RWPE2 (cell line): ENCODE results near the gene PYCR2.
A peak's percentile ranks its signal among the peaks of the same experiment; 100 is the strongest.

Experiments
- ATAC-seq: fragments of 200-7000 bp; cut with Tn5 transposase; 3 replicates; pipeline ENCODE4 v1.9.1; 2021; ENCODE audit warnings: low read depth
- DNase-seq: peaks from one replicate; pipeline ENCODE4 v3.0.0-alpha.2; 2020; ENCODE audit warnings: low spot score
- H3K27ac ChIP-seq: fragments of 450-650 bp; 2 replicates; pipeline ENCODE4 v1.5.1; 2017; ENCODE audit warnings: mild to moderate bottlenecking; ENCODE audit not compliant: poor library complexity, severe bottlenecking
- H3K27me3 ChIP-seq: fragments of 250-450 bp; sonication (Bioruptor Pico); 2 replicates; pipeline ENCODE4 v1.5.1; 2021; ENCODE audit warnings: mild to moderate bottlenecking, moderate library complexity; ENCODE audit not compliant: insufficient read depth, poor library complexity, severe bottlenecking
- H3K36me3 ChIP-seq: fragments of 250-450 bp; sonication (Bioruptor Pico); 2 replicates; pipeline ENCODE4 v1.5.1; 2020; ENCODE audit warnings: low read depth, mild to moderate bottlenecking, moderate library complexity
- H3K4me1 ChIP-seq: fragments of 250-450 bp; sonication (Bioruptor Pico); 2 replicates; pipeline ENCODE4 v1.5.1; 2021; ENCODE audit warnings: mild to moderate bottlenecking, moderate library complexity; ENCODE audit not compliant: insufficient read depth, poor library complexity, severe bottlenecking
- H3K4me3 ChIP-seq: fragments of 250-450 bp; sonication (Bioruptor Pico); 2 replicates; pipeline ENCODE4 v1.5.1; 2021; ENCODE audit warnings: mild to moderate bottlenecking, moderate library complexity; ENCODE audit not compliant: severe bottlenecking
- H3K9me3 ChIP-seq: fragments of 250-450 bp; sonication (Bioruptor Pico); 2 replicates; pipeline ENCODE4 v1.5.1; 2021; ENCODE audit warnings: mild to moderate bottlenecking, moderate library complexity; ENCODE audit not compliant: severe bottlenecking
- CTCF ChIP-seq: fragments of 450-650 bp; IDR thresholded peaks from one replicate; pipeline ENCODE4 v1.5.1; 2017; ENCODE audit warnings: mild to moderate bottlenecking, moderate library complexity; ENCODE audit not compliant: poor library complexity, severe bottlenecking

Gene PYCR2

GRCh38 chr1:225919906-225920305 lies 4.1 kb downstream of the PYCR2 start:
- no peak overlapping the region for H3K4me3 ChIP-seq
- no peak for TF ChIP-seq CTCF
- no peaks in the 10 kb centered on the region for H3K27me3 ChIP-seq
- ATAC-seq = peak; percentile 11; the same call in 2 of the 3 replicates
- H3K9me3 ChIP-seq = no peaks in the 10 kb centered on the region
- peaks cover 21% of the 10 kb centered on the region for H3K4me1 ChIP-seq
- H3K36me3 ChIP-seq = peaks cover 25% of the 10 kb centered on the region
- H3K27ac ChIP-seq = peak overlapping the region; percentile 56
- peak; percentile 73 for DNase-seq

- no peak overlapping the region for H3K27ac ChIP-seq
- H3K36me3 ChIP-seq = peaks cover 25% of the 10 kb centered on the region
- no peak for TF ChIP-seq CTCF
- no peaks in the 10 kb centered on the region for H3K9me3 ChIP-seq
- no peak for DNase-seq
- H3K4me1 ChIP-seq = peaks cover 21% of the 10 kb centered on the region
- no peaks in the 10 kb centered on the region for H3K27me3 ChIP-seq
- no peak for ATAC-seq
- H3K4me3 ChIP-seq = no peak overlapping the region
Measured at GRCh38 chr1:225918280-225918679, 5.8 kb downstream of the PYCR2 start.

GRCh38 chr1:225917536-225917935 lies 6.5 kb downstream of the PYCR2 start:
- H3K27me3 ChIP-seq = no peaks in the 10 kb centered on the region
- H3K9me3 ChIP-seq = no peaks in the 10 kb centered on the region
- peaks cover 15% of the 10 kb centered on the region for H3K4me1 ChIP-seq
- TF ChIP-seq CTCF = no peak
- no peak overlapping the region for H3K4me3 ChIP-seq
- no peak for DNase-seq
- peaks cover 20% of the 10 kb centered on the region for H3K36me3 ChIP-seq
- peak; percentile 35; the same call in 2 of the 3 replicates for ATAC-seq
- no peak overlapping the region for H3K27ac ChIP-seq

- Histone ChIP-seq H3K27ac (no peak overlapping the region), H3K9me3 (no peaks in the 10 kb centered on the region), H3K27me3 (no peaks in the 10 kb centered on the region), H3K36me3 (peaks cover 20% of the 10 kb centered on the region), H3K4me1 (peaks cover 14% of the 10 kb centered on the region), H3K4me3 (no peak overlapping the region)
- DNase-seq = no peak
- no peak for ATAC-seq
- no peak for TF ChIP-seq CTCF
Measured at GRCh38 chr1:225917101-225917500, 6.9 kb downstream of the PYCR2 start.

GRCh38 chr1:225915538-225915991 lies 8.5 kb downstream of the PYCR2 start:
- no peak for TF ChIP-seq CTCF
- H3K9me3 ChIP-seq = no peaks in the 10 kb centered on the region
- DNase-seq = no peak
- H3K4me3 ChIP-seq = no peak overlapping the region
- peaks cover 9% of the 10 kb centered on the region for H3K4me1 ChIP-seq
- H3K36me3 ChIP-seq = peaks cover 9% of the 10 kb centered on the region
- peak; percentile 20; the same call in 1 of the 3 replicates for ATAC-seq
- no peak overlapping the region for H3K27ac ChIP-seq
- H3K27me3 ChIP-seq = no peaks in the 10 kb centered on the region
